HS-27A (cell line): Measurements from ENCODE around the gene MYO18A.

ENCODE experiments used
- DNase-seq: peaks from one replicate; pipeline ENCODE4 v3.0.0-alpha.2; 2012; ENCODE audit warnings: low read depth, missing footprints

MYO18A gene

DNA sequence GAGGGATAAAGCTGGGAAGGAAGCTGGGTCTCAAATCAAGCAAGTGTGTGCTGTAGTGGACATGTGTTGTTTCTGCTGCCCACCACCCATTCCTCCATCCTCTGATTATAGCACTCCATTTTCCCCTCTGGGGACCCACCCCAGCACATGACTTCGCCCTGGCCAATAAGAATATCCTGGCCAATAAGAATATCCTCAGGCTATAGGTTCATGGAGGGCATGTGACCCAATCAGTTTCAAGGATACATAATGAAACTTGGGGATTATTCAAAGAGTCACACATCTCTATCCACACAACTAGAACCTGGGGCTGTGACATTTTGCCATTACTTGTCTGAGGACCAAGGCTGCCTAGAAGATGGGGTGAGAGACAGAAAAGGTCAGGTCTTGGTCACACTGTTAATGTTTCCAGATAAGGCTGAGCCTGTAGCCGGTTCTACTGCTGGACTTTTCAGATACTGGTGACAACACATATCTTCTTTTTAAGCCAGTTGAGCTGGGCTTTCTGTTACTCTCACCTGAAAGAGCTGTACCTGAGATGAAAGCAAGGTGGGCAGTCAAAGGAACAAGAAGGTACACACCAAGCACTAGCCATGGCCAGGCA lies 33.7 kb downstream of the MYO18A start:
- no peak for DNase-seq

DNA sequence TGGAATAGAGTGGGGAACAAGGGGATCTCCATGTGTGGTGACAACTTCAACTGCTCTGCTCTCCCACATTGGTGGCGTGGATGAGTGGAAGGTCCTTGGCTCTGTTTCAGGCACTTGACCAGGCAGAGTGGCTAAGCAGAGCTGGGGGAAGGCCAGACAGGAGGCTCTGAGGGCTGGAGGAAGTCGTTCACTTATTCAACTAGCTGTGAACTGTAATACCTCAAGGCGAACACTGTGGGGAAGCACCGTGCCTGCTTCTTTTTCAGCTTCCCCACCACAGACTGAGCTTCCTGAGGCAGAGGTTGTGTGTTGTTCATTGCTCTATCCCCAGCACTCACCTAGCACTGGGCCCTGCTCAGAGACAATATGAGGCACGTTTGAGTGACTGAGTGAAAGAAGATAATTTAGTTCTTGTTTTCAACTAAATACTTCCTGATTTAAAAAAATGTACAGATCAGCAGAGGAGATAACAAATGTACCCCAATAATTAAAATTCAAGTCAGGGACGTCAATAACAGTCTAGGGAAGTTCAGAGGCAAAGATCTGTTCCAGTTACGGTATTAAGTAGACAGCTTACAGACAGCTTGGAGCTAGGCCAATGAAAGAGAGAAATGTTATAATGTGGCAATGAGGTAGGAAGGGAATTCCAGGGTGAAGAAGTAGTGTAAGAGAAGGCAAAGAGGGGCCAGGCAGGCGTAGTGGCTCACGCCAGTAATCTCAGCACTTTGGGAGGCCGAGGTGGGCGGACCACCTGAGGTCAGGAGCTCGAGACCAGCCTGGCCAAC lies 34.7 kb downstream of the MYO18A start:
- no peak for DNase-seq

DNA sequence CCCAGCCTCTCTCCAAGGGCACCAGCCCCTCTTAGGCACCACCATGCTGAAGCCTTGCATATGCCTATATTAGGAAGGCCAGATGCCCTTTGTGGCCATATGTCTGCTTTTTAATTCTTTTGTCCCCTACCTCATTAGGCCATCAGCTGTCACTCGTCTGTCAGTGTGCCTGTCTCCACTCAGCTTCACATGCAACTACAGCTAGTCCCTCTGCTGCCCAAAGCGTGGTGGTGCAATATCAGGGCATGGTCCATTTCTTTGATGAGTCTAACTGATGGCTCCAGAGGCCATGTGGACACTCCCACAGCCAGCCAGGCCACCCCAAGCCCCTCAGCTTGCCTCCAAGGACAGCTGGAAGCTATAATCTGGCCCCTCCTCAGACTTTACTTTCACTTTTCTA lies 36.3 kb downstream of the MYO18A start:
- DNase-seq: no peak

DNA sequence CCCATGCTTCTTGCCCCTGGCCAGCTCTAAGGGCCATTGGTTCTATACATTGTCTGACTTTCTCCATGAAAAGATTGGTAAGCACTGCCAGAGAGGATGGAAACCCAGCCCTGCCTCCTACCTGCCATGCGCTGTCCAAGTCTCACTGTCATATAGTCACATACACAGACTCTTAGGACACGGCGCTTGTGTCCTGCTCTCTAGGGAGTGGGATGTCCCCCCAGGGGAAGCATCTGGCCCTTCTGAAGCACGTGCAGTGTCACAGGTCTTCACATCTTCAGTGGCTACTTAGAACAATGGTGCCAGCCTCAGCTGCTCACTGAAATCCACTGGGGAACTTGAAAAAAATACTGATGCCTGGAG lies 38.7 kb downstream of the MYO18A start:
- DNase-seq: no peak

DNA sequence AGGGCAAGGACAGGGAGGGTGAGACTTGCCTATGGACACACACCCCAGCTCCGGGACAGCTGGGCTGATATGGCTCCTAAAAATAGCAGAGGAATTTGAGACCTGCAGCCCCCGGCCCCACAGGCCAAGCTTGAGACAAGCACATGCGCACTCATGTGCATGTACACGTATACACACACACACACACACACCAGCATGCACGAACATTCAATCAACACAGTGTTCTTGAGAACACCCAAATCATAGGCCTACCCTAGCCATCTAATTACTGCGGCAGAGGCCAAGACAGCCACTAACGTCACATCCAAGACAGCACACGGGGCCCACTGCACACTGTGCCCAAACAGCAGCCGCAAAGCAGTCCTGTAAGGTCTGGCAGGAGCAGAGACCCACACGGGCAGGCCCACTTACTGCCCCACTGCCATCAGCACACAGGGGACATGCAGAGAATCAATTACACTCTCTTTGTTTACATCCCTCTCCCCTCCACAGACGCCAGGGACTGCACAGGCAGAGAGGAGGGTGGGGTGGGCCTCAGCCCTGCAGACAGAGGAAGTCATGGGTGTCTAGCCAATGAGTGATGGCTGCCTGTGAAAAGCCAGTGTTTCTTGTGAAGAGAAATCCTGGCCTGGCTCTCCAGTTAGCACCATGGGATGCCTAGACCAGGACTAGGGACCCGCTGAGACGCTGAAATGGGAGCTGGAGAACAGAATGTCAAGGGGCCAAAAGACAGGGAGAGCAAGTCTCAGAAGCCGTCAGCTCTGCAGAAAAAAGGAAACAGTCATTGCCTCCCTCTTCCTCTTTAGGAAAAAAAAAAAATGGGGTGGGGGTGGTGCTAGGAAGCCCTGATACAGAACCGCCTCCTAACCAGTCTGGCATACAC lies 39.3 kb downstream of the MYO18A start:
- DNase-seq: no peak

- no peak for DNase-seq
These were observed 40.1 kb downstream of the MYO18A start for GRCh38 chr17:29140051-29140621.

DNA sequence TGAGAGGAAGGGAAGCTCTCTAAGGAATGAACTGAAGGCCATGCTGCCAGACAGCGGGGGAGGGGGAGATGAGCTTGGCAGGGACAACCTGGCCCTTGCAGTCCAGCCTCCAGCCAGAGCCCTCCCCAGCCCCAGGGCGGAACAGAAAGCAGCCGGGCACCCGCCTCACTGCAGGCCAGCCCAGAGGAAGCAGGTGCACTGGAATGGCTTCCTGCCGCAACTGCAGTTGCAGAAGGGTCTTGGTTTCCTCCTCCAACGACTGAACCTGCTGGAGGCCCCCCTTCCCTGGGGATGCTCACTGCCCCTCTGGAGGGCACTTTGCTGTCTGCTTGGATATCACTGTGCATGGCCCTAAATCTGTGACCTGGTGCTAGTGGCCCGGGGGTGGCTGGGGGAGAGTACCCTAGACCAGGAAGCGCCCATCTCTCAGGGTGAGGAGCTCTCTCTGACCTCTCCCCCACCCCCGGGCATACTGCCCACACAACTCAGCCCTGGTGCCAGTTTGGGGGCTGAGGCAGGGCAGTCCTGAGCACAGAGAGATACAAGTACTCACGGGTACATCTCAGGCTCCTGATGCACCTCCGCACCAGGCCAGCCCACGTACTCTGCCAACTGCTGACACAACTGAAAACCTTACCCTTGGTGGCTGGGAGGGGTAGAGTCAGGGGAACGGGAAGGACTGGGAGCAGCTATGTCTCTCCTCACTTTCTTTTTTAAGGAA lies 41.1 kb downstream of the MYO18A start:
- DNase-seq: no peak

DNA sequence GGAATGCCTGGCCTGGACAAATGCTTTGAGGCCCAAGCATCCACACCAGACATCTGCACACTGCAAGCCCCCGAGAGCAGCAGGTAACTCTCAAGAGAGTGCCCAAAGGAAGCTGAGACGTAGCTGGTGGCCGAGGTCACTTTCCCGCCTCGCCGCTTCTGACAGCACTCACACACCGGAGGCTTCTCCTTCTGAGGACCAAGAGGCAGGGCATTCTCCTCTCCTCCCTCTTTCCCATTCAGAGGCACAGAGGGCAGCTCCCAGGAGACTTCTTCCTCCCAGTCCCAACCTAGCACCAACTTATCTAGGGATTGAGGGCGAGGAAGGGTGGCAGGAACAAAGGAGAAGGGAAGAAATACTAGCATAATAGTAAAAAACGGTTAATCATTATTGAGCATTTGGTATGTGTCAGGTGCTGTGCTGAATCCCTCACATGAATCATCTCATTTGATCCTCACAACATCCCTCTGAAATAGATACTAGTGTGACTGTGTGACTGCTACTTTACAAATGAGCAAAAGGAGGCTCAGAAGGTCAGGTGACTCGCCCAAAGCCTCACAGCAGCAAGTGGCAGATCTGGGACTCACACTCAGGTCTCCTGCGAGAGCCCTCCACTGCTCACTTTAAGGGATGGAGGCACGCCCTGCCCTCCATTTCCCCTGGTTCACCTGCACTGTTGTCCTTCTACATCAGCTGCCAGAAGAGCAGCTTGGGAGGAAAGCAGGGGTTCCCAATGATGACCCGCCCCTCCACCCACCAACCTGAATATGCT lies 41.8 kb downstream of the MYO18A start:
- no peak for DNase-seq

- no peak for DNase-seq
These were observed 43.0 kb downstream of the MYO18A start for GRCh38 chr17:29136998-29137730.

GRCh38 chr17:29135464-29135863 lies 44.7 kb downstream of the MYO18A start:
- no peak for DNase-seq

GRCh38 chr17:29133121-29133713 lies 47.0 kb downstream of the MYO18A start:
- DNase-seq: no peak

- DNase-seq: no peak
These were observed 48.1 kb downstream of the MYO18A start for GRCh38 chr17:29131814-29132682.

GRCh38 chr17:29129731-29130130 lies 50.5 kb downstream of the MYO18A start:
- DNase-seq: no peak

DNA sequence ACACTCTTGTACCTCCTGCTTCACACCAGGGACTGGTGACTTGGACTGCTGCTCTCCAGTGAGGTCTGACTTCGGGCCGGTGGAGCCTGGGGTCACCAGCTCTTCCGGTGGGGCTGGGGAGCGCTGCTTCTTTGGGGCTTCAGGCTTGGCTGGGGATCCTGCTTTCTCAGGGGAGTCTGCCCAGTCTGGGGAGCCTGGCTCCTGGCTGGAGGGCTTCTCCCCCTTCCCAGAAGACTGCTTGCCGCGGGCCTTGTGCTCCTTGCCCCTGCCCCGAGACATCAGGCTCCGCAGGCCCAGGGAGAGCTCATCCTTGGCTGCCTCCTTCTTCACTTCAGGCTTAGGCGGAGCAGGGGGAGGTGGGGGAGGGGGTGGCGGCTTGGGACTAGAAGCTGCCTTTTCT lies 52.4 kb downstream of the MYO18A start:
- no peak for DNase-seq

- DNase-seq: no peak
These were observed 53.8 kb downstream of the MYO18A start for GRCh38 chr17:29126268-29126930.

DNA sequence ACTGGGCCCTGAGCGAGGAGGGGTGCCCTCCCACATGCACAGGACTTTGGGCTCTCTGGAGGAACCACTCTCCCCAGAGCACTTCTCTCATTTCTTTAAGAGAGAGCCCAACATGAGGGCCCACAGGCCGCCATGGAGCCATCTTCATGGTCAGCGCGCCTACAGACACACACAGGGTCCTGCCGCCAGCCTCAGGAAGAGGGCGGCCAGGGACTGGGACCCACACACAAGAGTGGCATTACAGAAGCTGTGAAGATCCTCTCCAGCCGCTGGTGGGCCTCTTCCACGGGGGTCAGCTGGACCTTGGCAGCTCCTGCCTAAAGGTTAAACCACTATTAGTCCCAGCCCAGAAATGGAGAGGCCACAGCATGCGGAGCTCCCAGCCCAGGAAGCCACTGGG lies 54.5 kb downstream of the MYO18A start:
- DNase-seq: no peak

DNA sequence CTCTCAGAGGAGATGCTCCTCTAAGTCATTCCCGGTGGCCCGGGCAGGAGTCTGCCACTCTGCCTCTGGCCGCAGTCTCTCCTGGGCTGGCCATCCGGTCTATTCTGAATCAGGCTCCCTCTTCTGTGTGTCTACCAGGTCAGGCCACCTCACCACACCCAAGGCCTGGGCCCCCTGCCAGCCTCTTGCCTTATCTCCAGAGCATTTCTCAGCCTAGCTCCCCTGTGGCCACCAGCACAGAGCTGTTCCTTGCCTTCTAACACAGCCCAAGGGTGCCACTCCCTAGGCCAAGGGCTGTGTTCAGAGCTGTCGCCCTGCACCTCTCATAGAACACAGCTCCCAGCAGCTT lies 55.3 kb downstream of the MYO18A start:
- DNase-seq: no peak

DNA sequence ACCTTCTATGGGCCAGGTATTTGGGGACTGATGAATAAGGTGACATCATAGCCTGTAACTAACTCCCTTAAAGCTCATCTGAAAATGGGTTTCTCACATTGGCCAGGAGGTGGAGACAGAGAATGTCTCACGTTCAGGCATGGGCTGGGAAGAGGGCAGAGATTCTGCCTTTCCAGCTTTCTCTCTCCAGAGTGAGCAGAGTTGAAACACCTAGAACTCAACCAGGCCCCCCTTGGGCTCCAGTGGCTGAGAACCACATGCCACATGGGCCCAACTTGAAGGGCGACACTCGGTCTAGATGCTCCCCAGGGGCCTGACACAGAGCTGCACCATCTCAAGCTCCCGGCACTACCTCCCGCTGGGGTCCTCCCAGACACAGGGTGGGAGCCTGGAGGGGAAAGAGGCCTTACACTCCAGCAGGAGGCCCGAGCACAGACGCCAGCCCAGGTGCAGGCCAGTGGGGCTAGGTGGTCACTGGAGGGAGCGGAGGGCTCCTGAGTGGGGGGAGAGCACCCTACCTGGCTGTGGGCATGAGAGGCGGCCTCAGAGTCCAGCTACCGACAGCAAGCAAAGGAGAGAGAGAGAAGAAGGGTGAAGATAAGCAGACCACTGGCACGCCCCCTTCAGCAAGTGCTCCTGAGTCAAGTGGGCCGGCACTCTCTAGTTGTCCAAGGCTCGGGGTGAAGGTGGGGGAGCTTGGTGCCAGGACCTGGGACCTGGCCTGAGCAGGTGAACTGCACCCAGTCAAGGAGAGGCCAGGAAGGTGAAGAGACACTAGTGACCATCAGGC lies 55.9 kb downstream of the MYO18A start:
- DNase-seq: no peak
